CD4-positive, alpha-beta T cell treated with Interleukin-21 for 1 hour (primary cell): ENCODE results near the gene CFAP77.
"Not testable (repeated sequence)": the region's sequence is repeated elsewhere in the genome, so short reads cannot be mapped to it uniquely, and the experiment has no call there.

Experiments
- DNase-seq: peaks from one replicate; pipeline ENCODE4 v3.0.0-alpha.2; 2020

The CFAP77 gene

DNA sequence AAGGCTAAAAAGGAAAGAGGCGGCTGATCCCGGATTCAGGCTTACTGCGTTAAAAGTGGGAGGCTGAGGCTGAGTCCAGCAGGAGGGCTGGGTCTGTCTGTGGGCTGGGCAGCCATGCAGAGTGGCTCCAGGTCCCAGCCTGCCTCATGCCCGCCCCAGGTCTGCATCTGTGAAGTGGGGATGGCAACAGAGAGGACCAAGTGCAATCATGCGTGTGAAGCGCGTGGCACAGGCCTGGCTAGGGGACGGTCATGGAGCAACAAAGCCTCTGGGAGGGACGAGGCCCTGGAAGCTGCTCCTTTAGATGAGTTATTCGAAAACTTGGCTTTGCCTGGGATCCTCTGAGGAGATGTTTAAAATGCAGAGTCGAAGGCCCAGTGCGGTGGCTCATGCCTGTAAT is 142.0 kb downstream of the CFAP77 start:
- DNase-seq, result no peak

GRCh38 chr9:132554755-132555154 is 144.7 kb downstream of the CFAP77 start:
- no peak for DNase-seq

- no peak for DNase-seq
Measured at GRCh38 chr9:132555528-132555927, 145.5 kb downstream of the CFAP77 start.

GRCh38 chr9:132556235-132556634 is 146.2 kb downstream of the CFAP77 start:
- DNase-seq, result no peak

GRCh38 chr9:132556714-132557113 is 146.7 kb downstream of the CFAP77 start:
- DNase-seq, result no peak

- no peak for DNase-seq
Measured at GRCh38 chr9:132557159-132557558, 147.1 kb downstream of the CFAP77 start.

DNA sequence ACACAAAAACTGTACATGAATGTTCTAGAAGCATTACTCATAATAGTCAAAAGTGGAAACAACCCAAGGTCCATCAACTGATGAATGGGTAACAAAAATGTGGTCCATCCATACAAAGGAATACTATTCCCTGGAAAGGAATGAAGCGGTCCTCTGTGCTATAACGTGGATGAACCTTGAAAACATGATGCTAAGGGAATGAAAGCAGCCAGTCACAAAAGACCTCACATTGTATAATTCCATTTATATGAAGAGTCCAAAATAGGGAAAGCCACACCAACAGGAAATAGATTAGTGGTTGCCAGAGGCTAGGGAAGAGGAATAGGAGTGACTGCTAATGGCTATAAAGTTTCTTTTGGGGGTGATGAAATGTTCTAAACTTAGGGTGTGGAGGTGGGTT is 149.7 kb downstream of the CFAP77 start:
- DNase-seq, result no peak

GRCh38 chr9:132560616-132561202 is 150.7 kb downstream of the CFAP77 start:
- no peak for DNase-seq

- DNase-seq, result no peak
Measured at GRCh38 chr9:132562306-132562573, 152.2 kb downstream of the CFAP77 start.

DNA sequence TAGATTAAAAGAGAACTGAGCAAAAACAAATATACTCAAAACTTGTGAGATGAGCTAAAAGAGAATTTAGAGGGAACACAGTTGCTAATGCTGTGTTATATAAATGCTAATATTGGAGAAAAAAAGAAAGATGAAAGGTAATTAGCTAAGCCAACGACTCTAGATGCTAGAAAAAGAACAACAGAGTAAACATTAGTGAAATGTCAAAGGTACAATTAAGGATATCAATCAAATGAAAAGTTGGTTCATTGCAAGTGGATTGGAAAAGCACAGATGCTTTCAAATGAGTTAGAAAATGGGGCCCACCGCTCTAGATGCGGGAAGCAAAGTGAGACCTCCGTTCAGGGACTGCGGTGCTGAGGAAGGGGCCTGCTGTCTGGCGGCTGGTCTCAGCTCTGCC is 154.5 kb downstream of the CFAP77 start:
- no peak for DNase-seq

DNA sequence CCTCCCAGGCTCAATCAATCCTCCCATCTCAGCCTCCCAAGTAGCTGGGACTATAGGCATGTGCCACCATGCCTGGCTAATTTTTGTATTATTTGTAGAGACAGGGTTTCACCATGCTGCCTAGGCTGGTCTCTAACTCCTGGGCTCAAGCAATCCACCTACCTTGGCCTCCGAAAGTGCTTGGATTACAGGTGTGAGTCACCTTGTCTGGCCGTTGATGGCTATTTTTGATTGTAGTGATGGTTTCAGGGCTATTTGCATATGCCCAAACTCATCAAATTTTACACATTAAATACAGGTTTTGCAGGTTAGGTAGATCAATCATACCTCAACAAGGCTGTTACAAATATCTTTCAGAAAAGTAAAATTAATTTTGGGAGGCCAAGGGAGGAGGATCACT is 158.8 kb downstream of the CFAP77 start:
- not testable (repeated sequence) for DNase-seq

- no peak for DNase-seq
Measured at GRCh38 chr9:132571806-132572600, 162.0 kb downstream of the CFAP77 start.

DNA sequence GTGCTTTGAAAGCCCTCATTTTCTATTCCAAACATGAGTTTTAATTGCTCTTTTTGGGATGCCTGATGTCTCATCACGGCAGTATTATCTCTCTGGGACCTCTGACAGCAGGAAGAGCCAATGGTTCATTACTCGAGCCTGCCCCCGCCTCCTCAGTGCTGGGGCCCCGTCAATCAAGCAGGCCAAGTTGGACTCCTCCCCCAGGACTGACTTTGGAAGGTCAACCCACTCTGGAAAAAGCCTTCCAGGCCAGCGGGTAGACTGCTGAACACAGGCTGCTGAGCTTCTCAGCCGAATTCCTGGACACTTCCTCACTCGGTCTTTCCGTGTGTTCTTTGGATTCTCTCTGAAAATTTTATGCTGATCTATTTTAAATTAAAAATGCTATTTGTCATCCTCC is 162.9 kb downstream of the CFAP77 start:
- DNase-seq, result no peak

DNA sequence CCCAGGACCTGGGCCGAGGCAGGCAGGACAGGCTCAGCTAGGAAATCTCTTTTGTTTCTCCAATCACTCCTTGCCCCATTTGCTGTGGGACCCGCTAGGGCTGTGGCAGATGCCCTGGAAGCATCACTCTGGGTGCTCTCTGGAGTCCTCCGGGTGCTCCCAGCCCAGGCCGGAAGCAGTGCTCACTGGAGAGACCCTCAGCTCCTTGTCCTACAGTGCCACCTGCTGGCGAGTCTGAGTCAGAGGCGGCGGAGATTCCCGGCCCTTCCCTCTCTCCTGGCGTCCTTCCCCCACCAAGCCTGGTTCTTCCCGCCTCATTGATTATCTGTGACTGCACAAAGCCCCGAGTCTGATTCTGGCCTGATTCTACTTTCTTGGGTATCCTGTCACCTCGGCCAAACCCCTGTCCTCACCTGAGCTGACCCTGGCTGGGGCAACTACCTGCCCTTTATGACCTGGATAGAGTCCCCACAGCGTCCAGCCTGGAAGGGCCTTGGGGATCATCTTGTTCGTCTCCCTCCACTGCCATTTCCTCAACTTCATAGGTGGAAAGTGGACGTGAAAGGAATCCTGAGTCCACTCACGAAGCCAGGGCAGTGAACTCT is 165.1 kb downstream of the CFAP77 start:
- DNase-seq, result peak; percentile 50

GRCh38 chr9:132575811-132576210 is 165.8 kb downstream of the CFAP77 start:
- DNase-seq, result no peak

- DNase-seq, result no peak
Measured at GRCh38 chr9:132577119-132577518, 167.1 kb downstream of the CFAP77 start.

GRCh38 chr9:132578367-132578932 is 168.4 kb downstream of the CFAP77 start:
- DNase-seq, result no peak

- DNase-seq, result no peak
Measured at GRCh38 chr9:132579427-132579798, 169.4 kb downstream of the CFAP77 start.

GRCh38 chr9:132582276-132582785 is 172.3 kb downstream of the CFAP77 start, which contains the start of gene BARHL1:
Gene BARHL1 (plus strand): TSS chr9:132582606. CDS start chr9:132582798, 192 bp downstream.
- DNase-seq, result no peak

GRCh38 chr9:132582786-132583583 is 173.0 kb downstream of the CFAP77 start:
- no peak for DNase-seq

- no peak for DNase-seq
Measured at GRCh38 chr9:132583584-132584304, 173.7 kb downstream of the CFAP77 start.
